ENCODE results near the gene SLU7.

Gene SLU7

GRCh38 chr5:160367885-160368284 lies 51.0 kb downstream of the SLU7 start:
- no peak overlapping the region for H3K4me3 ChIP-seq (ENCODE audit: low read length)
- no peak for DNase-seq (ENCODE audit: low read depth)
- no peak for TF ChIP-seq CTCF (conservative IDR thresholded peaks at IDR 0.05; ENCODE audit: low read length)

- no peak for TF ChIP-seq CTCF (conservative IDR thresholded peaks at IDR 0.05; ENCODE audit: low read length)
- DNase-seq (ENCODE audit: low read depth) = no peak
- no peak overlapping the region for H3K4me3 ChIP-seq (ENCODE audit: low read length)
These were observed 51.6 kb downstream of the SLU7 start for GRCh38 chr5:160367261-160367660.

- no peak overlapping the region for H3K4me3 ChIP-seq (ENCODE audit: low read length)
- no peak for TF ChIP-seq CTCF (conservative IDR thresholded peaks at IDR 0.05; ENCODE audit: low read length)
- DNase-seq (ENCODE audit: low read depth) = no peak
These were observed 52.7 kb downstream of the SLU7 start for GRCh38 chr5:160366230-160366629.

GRCh38 chr5:160363660-160364395 lies 55.1 kb downstream of the SLU7 start:
- DNase-seq (ENCODE audit: low read depth) = peak; percentile 47
- H3K4me3 ChIP-seq (ENCODE audit: low read length) = no peak overlapping the region
- TF ChIP-seq CTCF (conservative IDR thresholded peaks at IDR 0.05; ENCODE audit: low read length) = no peak; the same call in 1 of the 2 replicates

GRCh38 chr5:160363211-160363610 lies 55.7 kb downstream of the SLU7 start:
- peak; percentile 17 for DNase-seq (ENCODE audit: low read depth)
- no peak for TF ChIP-seq CTCF (conservative IDR thresholded peaks at IDR 0.05; ENCODE audit: low read length)
- no peak overlapping the region for H3K4me3 ChIP-seq (ENCODE audit: low read length)

GRCh38 chr5:160361624-160362228 lies 57.2 kb downstream of the SLU7 start:
- no peak for DNase-seq (ENCODE audit: low read depth)
- no peak overlapping the region for H3K4me3 ChIP-seq (ENCODE audit: low read length)
- no peak for TF ChIP-seq CTCF (conservative IDR thresholded peaks at IDR 0.05; ENCODE audit: low read length)

- no peak overlapping the region for H3K4me3 ChIP-seq (ENCODE audit: low read length)
- peak; percentile 9; the same call in 1 of the 2 replicates for TF ChIP-seq CTCF (conservative IDR thresholded peaks at IDR 0.05; ENCODE audit: low read length)
- no peak for DNase-seq (ENCODE audit: low read depth)
These were observed 58.6 kb downstream of the SLU7 start for GRCh38 chr5:160360310-160360709.

Data from AG10803 (cell line).